Activated CD4-positive, alpha-beta T cell treated with anti-CD3 and anti-CD28 coated beads, Interleukin-2, Interleukin-4, amounts not matched to agents 100 ng/mL and 50 ng/mL, durations not matched to agents 16 hours and 8 hours (primary cell): ENCODE measurements around the gene DNAJA2.
"Not testable (repeated sequence)": the region's sequence is repeated elsewhere in the genome, so short reads cannot be mapped to it uniquely, and the experiment has no call there.

Experiments used
- DNase-seq: peaks from one replicate; pipeline ENCODE4 v3.0.0-alpha.2; 2020; ENCODE audit warnings: low spot score

DNAJA2 gene

GRCh38 chr16:46975165-46975564 is 1.7 kb upstream of the DNAJA2 start:
- DNase-seq, result no peak

DNA sequence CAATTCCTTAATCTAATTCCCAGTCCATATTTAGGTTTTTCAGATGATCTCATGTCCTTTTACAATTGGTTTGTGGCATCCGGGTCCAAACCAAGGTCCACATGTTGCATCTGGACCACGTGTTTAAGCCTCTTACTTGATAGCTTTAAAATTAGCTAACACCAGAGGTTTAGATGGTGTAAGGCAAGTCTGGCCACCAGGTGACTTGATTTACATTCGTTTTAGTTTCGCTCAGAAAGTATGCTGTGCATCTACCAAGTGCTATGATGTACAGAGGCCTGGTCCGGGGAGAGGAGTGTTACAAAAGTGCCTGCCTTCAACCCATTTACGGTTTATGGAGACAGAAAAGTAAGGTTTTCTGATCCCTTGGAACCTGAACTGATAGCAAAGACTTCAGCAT is 878 bp upstream of the DNAJA2 start:
- peak; percentile 47 for DNase-seq

DNA sequence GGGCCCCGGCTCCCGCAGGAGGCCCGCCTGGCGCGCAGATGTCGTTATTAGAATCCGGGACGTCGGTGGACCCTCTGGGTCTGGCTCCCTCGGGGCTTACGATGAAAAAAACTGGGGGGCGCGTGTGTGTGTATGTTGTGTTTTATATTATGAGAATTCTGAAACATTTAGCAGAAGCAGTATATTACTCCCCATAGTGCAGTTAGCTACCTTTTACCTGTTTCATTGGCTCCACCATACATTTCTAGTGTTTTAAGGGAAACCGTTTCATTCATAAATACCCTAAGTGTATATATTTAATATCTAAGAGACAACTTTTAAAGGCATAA is 486 bp upstream of the DNAJA2 start:
- DNase-seq, result no peak

- peak; percentile 47 for DNase-seq
Observed at GRCh38 chr16:46972429-46973206, 856 bp downstream of the DNAJA2 start.

- DNase-seq, result no peak
Observed at GRCh38 chr16:46971271-46971670, 2.2 kb downstream of the DNAJA2 start.

- no peak for DNase-seq
Observed at GRCh38 chr16:46970089-46970488, 3.4 kb downstream of the DNAJA2 start.

DNA sequence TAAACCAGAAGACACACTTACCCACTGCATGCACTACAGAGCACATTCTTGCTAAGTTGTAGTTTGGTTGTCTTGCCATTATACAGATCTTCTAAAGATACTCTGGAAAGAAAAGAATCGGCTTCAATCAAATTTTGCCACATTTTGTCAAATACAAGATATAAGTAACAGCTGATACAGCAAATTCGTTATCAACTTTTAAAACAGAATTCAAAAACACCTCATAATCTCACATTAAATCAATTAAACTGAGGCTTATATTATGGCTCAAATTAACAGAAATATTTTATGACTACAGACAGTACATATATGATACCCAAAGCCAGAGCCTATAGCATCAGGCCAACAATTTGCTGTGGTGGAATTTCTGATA is 5.4 kb downstream of the DNAJA2 start:
- no peak for DNase-seq

DNA sequence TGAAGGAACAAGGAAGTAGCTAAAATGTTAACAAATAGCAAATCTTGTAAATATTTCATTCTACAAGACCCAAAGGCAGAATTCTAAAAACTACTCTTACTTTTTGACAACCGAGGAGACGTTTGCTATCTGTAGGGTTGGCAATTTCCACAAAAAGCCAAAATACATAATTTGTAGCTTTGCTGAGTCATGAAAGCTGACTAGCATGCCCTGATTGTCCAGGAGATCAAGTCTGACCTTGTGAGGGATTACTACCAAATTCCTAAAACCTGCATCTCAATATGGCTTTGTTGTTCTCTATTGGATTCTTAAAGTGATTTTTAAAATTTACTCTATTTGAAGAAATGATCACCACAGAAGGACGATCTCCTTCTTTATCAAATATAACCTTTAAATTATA is 10.8 kb downstream of the DNAJA2 start:
- DNase-seq, result no peak

DNA sequence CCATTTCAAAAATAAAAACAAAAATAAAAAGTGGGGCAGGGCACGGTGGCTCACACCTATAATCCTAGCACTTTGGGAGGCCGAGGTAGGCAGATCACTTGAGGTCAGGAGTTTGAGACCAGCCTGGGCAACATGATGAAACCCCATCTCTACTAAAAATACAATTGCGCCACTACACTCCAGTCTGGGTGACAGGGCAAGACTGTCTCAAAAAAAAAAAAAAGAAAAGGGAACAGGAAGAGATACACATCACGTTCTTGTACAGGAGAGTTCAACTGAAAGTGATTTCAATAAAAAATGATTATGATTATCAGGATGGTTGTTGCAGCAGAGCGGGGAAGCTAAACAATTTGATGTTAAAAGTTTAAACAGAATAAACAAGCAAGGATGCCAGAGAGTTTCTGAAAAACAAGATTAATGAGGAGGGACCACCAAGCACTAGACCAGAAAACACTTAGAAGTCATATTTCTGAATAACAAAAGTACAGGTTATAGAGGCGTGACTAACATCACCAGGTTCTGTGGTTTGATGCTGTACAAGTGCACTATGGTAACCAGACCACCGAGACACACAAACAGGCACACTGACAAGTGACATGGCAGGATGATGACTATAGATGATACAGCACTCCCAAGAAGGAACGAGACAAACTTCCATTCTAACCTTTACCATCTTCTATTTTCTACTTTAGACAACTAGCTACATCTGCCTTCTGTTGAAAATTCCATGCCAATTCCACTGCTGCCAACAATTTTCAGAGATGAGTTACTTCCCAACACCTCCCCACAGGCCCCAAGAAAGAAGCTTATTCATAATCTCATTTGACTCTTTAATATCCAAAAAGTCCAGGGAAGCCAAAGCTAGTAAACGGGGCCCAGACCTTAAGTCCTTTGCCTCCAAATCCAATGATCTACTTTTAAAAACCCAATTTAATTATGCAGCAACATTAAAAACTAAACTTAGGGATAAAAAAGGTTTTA is 11.8 kb downstream of the DNAJA2 start:
- DNase-seq, result peak; percentile 62

GRCh38 chr16:46954562-46954961 is 18.9 kb downstream of the DNAJA2 start:
- DNase-seq, result no peak

DNA sequence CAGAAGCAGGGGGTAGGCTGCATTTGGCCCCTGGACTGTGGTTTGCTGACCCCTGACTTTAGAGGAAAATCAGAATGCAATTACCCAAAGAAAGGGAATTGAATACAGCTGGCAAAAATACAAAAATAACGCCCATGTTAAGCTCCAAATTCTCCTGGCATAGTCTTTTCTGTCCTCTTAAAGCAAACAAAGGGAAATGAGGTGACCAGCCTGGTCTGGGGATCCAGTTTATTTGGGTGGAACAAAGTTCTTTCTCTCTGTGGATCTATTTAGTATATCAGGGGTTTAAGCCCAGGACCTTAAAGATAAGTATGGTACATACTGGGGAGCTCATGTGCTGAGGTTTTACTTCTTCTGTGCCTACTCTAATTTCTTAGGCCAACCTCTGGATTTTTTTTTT is 23.5 kb downstream of the DNAJA2 start:
- DNase-seq, result no peak

DNA sequence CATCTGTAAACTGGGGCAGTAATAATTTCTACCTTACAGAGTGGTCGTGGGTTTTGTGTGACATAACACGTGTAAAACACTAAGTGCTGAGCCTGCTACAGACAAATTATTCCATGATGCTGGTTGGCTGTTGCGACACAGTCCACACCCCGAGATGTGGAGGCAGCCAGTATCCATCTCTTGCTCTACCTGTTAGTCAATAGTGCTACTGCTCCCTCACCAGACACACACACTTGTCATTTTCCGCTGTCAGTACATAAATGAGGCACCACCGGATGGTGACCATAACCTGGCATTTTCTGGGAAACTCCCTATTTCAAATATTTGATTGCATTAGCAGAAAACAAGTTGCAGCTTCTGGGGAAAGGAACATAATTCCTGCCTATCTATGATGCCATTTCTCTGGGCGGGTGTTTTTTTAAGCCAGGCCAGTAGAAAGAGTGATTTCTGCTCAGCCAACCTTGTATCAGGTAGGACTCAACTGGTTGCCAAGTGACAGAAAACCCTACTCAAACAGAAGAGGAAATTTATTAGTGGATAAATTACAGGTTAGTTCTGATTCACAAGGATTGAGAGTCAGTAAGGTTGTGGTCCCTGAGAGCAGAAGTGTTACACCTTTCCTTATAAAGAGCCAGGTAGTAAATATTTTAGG is 24.1 kb downstream of the DNAJA2 start:
- DNase-seq, result peak; percentile 83

GRCh38 chr16:46948548-46949166 is 24.8 kb downstream of the DNAJA2 start:
- DNase-seq, result no peak

- DNase-seq, result peak; percentile 70
Observed at GRCh38 chr16:46947900-46948547, 25.4 kb downstream of the DNAJA2 start.

- not testable (repeated sequence) for DNase-seq
Observed at GRCh38 chr16:46944713-46945112, 28.8 kb downstream of the DNAJA2 start.

GRCh38 chr16:46937536-46937935 is 35.9 kb downstream of the DNAJA2 start:
- no peak for DNase-seq

- DNase-seq, result no peak
Observed at GRCh38 chr16:46932802-46933201, 40.7 kb downstream of the DNAJA2 start.

DNA sequence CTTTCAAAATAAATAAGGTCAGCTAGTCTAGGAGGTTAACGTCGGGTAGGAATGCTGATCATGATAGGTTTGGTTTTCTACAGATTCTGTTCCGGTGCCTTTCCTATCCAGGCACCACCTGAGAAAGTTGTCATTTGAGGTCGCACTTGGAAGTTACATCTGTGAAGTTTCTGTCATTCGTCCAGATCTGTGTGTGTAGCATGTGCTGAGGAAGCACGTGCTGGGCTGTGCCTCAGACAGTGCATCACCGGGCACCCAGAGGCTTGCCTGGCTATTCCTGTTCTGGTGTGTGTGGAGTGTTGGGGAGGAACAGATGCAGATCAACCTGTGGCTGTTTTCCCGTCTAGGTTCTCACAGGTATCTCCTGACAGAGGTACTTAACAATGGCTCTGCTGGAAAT is 42.6 kb downstream of the DNAJA2 start:
- no peak for DNase-seq

DNA sequence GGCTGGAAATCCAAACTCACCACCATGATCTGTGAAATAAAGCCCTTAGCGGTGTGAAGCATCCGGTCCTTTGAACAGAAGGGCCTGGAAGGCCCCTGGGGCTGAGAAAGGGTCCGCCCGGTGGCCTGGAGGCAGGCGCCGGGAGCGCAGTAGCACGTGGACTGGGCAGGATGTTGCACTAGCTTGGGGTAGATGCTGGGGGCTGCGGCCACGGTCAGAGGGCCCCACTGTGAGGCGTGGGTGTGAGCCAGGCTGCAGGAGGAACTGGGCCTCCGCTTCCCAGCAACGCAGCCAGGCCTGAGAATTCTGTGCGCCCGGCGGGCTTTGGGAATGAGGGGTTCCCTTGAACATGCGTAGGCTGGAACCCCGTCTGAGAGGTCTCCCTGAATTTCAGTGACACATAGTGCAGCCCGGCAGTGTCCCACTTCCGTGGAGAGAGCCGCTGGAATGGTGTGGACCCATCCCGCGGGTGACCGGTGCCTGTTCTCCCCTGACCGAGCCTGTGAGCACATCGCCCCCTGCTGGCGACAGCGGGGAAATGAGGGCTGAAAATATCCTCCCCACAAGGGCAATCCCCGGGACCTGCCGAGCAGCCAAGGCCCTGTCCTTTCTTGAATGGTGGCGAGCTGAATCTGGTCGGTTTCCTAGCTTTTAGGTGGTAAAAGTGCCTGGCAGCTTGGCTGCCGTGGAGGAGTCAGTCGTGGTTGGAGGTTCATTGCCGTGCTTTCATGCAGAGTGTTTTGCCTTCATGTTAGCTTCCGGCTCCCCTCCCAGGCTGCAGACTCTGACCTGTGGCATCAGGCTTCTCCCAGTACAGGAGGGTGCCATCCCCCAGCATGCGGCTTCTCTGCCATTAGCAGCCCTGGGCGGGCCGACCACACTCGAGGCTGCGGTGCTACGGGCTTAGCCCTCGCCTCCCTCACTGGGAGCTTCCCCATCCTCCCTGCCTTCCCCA is 43.8 kb downstream of the DNAJA2 start:
- DNase-seq, result peak; percentile 79

- no peak for DNase-seq
Observed at GRCh38 chr16:46928811-46929210, 44.7 kb downstream of the DNAJA2 start.

- no peak for DNase-seq
Observed at GRCh38 chr16:46927273-46927672, 46.2 kb downstream of the DNAJA2 start.
